HG02973 (cell line): ENCODE results near the gene MMP17.
"Not testable (repeated sequence)": the region's sequence is repeated elsewhere in the genome, so short reads cannot be mapped to it uniquely, and the experiment has no call there.

Experiments
- ATAC-seq: cut with Tn5 transposase; IDR thresholded peaks from one replicate; pipeline ENCODE4 v1.9.1; 2021; ENCODE audit warnings: moderate library complexity; ENCODE audit not compliant: unreplicated experiment

Gene MMP17

GRCh38 chr12:131799828-131800593 lies 28.2 kb upstream of the MMP17 start:
- ATAC-seq: no peak

GRCh38 chr12:131800594-131801135 lies 27.5 kb upstream of the MMP17 start:
- ATAC-seq: no peak

- no peak for ATAC-seq
These were observed 26.8 kb upstream of the MMP17 start for GRCh38 chr12:131801254-131801866.

- ATAC-seq: no peak
These were observed 24.2 kb upstream of the MMP17 start for GRCh38 chr12:131803961-131804521.

- ATAC-seq: no peak
These were observed 22.8 kb upstream of the MMP17 start for GRCh38 chr12:131805421-131805820.

GRCh38 chr12:131806674-131807073 lies 21.5 kb upstream of the MMP17 start:
- ATAC-seq: no peak

- no peak for ATAC-seq
These were observed 19.3 kb upstream of the MMP17 start for GRCh38 chr12:131808744-131809371.

- ATAC-seq: not testable (repeated sequence)
These were observed 18.5 kb upstream of the MMP17 start for GRCh38 chr12:131809476-131810254.

- ATAC-seq: no peak
These were observed 17.5 kb upstream of the MMP17 start for GRCh38 chr12:131810726-131811125.

- ATAC-seq: no peak
These were observed 13.1 kb upstream of the MMP17 start for GRCh38 chr12:131815131-131815530.

GRCh38 chr12:131816495-131816894 lies 11.7 kb upstream of the MMP17 start:
- ATAC-seq: no peak

GRCh38 chr12:131817241-131817640 lies 11.0 kb upstream of the MMP17 start:
- ATAC-seq: no peak

- no peak for ATAC-seq
These were observed 9.2 kb upstream of the MMP17 start for GRCh38 chr12:131818821-131819585.

- no peak for ATAC-seq
These were observed 3.7 kb upstream of the MMP17 start for GRCh38 chr12:131824450-131824849.

GRCh38 chr12:131825146-131825892 lies 2.9 kb upstream of the MMP17 start:
- no peak for ATAC-seq

GRCh38 chr12:131826097-131826928 lies 1.9 kb upstream of the MMP17 start:
- ATAC-seq: no peak

GRCh38 chr12:131828671-131829355 lies 620 bp downstream of the MMP17 start:
- no peak for ATAC-seq

- ATAC-seq: no peak
These were observed 1.2 kb downstream of the MMP17 start for GRCh38 chr12:131829356-131829747.
